HEK293 (cell line): ENCODE measurements around the gene ARL2BP.

ENCODE experiments used
- FEZF1 ChIP-seq: fragments of 450-650 bp; formaldehyde crosslinking; IDR thresholded peaks from 2 replicates; pipeline ENCODE4 v1.5.1; 2016; ENCODE audit warnings: missing biosample characterization, missing genetic modification characterization
- KLF1 ChIP-seq: fragments of 450-650 bp; formaldehyde crosslinking; IDR thresholded peaks from 2 replicates; pipeline ENCODE4 v1.5.1; 2016; ENCODE audit warnings: missing biosample characterization, missing genetic modification characterization
- REST ChIP-seq: fragments of 450-650 bp; formaldehyde crosslinking; IDR thresholded peaks from 2 replicates; pipeline ENCODE4 v1.5.1; 2016; ENCODE audit warnings: missing biosample characterization, missing genetic modification characterization
- TCF7L2 ChIP-seq: IDR thresholded peaks from 2 replicates; pipeline ENCODE4 v1.6.1; 2011; ENCODE audit warnings: low read depth, mild to moderate bottlenecking, inconsistent platforms, low read length, moderate library complexity, borderline replicate concordance
- ZBTB11 ChIP-seq: fragments of 450-650 bp; formaldehyde crosslinking; conservative IDR thresholded peaks from 2 replicates; pipeline ENCODE4 v1.5.1; 2016; ENCODE audit warnings: low read depth, missing biosample characterization, missing genetic modification characterization
- ZFP41 ChIP-seq: fragments of 450-650 bp; formaldehyde crosslinking; IDR thresholded peaks from 2 replicates; pipeline ENCODE4 v1.5.1; 2016; ENCODE audit warnings: missing biosample characterization, missing genetic modification characterization, borderline replicate concordance
- ZNF140 ChIP-seq: fragments of 450-650 bp; formaldehyde crosslinking; IDR thresholded peaks from 2 replicates; pipeline ENCODE4 v1.5.1; 2016; ENCODE audit warnings: missing biosample characterization, missing genetic modification characterization
- ZNF174 ChIP-seq: fragments of 450-650 bp; formaldehyde crosslinking; IDR thresholded peaks from 2 replicates; pipeline ENCODE4 v1.5.0; 2017; ENCODE audit warnings: missing biosample characterization, mild to moderate bottlenecking, missing genetic modification characterization
- ZNF24 ChIP-seq: fragments of 450-650 bp; formaldehyde crosslinking; IDR thresholded peaks from 2 replicates; pipeline ENCODE4 v1.5.1; 2016; ENCODE audit warnings: missing biosample characterization, missing genetic modification characterization
- ZNF274 ChIP-seq, 2 experiments: fragments of 200-500 bp in 1 of 2; fragments of 450-650 bp in 1 of 2; sonication (Bioruptor generic) in 1 of 2; formaldehyde crosslinking in 1 of 2; IDR thresholded peaks; 2 replicates each; pipeline versions ENCODE4 v1.5.1 to v1.6.1; 2014 to 2016; ENCODE audit warnings: borderline replicate concordance in 1 of 2, inconsistent platforms in 1 of 2, low read length in 1 of 2, missing biosample characterization in 1 of 2, missing genetic modification characterization in 1 of 2
- ZNF555 ChIP-seq: fragments of 450-650 bp; formaldehyde crosslinking; conservative IDR thresholded peaks from 2 replicates; pipeline ENCODE4 v1.5.1; 2017; ENCODE audit warnings: missing biosample characterization, mild to moderate bottlenecking, missing genetic modification characterization, inconsistent platforms
- ZNF670 ChIP-seq: fragments of 450-650 bp; formaldehyde crosslinking; IDR thresholded peaks from 2 replicates; pipeline ENCODE4 v1.5.1; 2016; ENCODE audit warnings: missing biosample characterization, missing genetic modification characterization, low read depth
- TF ChIP-seq, protein P1 (sequence below): fragments of 450-650 bp; formaldehyde crosslinking; IDR thresholded peaks from 2 replicates; pipeline ENCODE4 v1.5.1; 2016; ENCODE audit warnings: missing biosample characterization, missing genetic modification characterization
- TF ChIP-seq, protein P2 (sequence below): fragments of 450-650 bp; IDR thresholded peaks from 2 replicates; pipeline ENCODE4 v1.5.1; 2018; ENCODE audit warnings: missing biosample characterization, missing genetic modification characterization

GRCh38 chr16:57261806-57262205 lies 16.7 kb downstream of the ARL2BP start:
- TF ChIP-seq ZBTB11 (tag by site-specific recombination) (no peak), ZNF140 (tag by site-specific recombination) (no peak), REST (no peak), ZNF670 (no peak), ZNF24 (no peak), TCF7L2 (no peak), FEZF1 (tag by site-specific recombination) (no peak), ZNF174 (tag by site-specific recombination) (no peak), ZNF274 (IDR thresholded peaks at IDR 0.05; ENCODE audit: low read length) (no peak), ZNF274 (tag by site-specific recombination; IDR thresholded peaks at IDR 0.05; ENCODE audit: borderline replicate concordance) (no peak), KLF1 (tag by site-specific recombination) (no peak), ZNF555 (tag by site-specific recombination) (no peak), ZFP41 (tag by site-specific recombination) (no peak)
- TF ChIP-seq, protein P1, sequence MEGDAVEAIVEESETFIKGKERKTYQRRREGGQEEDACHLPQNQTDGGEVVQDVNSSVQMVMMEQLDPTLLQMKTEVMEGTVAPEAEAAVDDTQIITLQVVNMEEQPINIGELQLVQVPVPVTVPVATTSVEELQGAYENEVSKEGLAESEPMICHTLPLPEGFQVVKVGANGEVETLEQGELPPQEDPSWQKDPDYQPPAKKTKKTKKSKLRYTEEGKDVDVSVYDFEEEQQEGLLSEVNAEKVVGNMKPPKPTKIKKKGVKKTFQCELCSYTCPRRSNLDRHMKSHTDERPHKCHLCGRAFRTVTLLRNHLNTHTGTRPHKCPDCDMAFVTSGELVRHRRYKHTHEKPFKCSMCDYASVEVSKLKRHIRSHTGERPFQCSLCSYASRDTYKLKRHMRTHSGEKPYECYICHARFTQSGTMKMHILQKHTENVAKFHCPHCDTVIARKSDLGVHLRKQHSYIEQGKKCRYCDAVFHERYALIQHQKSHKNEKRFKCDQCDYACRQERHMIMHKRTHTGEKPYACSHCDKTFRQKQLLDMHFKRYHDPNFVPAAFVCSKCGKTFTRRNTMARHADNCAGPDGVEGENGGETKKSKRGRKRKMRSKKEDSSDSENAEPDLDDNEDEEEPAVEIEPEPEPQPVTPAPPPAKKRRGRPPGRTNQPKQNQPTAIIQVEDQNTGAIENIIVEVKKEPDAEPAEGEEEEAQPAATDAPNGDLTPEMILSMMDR (tag by site-specific recombination), result no peak
- TF ChIP-seq, protein P2, sequence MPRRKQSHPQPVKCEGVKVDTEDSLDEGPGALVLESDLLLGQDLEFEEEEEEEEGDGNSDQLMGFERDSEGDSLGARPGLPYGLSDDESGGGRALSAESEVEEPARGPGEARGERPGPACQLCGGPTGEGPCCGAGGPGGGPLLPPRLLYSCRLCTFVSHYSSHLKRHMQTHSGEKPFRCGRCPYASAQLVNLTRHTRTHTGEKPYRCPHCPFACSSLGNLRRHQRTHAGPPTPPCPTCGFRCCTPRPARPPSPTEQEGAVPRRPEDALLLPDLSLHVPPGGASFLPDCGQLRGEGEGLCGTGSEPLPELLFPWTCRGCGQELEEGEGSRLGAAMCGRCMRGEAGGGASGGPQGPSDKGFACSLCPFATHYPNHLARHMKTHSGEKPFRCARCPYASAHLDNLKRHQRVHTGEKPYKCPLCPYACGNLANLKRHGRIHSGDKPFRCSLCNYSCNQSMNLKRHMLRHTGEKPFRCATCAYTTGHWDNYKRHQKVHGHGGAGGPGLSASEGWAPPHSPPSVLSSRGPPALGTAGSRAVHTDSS (tag by site-specific recombination), result no peak
